Suprapubic skin (tissue), 4 donors: ENCODE measurements around the gene POLE. TPM values are rescaled to one million over a fixed set of nuclear protein-coding genes. Genes with fewer than 3 reads are reported as not detected.

Source experiments
- DNase-seq, 2 donors: peaks; one replicate each; pipeline ENCODE4 v3.0.0-alpha.2; 2019; ENCODE audit warnings: low spot score in 2 of 2
- H3K27ac ChIP-seq: fragments of 200-600 bp; sonication (generic); one replicate; pipeline ENCODE4 v1.5.1; 2019
- H3K27me3 ChIP-seq: fragments of 200-600 bp; sonication (generic); one replicate; pipeline ENCODE4 v1.5.1; 2019
- H3K36me3 ChIP-seq: fragments of 200-600 bp; sonication (generic); one replicate; pipeline ENCODE4 v1.5.1; 2019
- H3K4me1 ChIP-seq: fragments of 200-600 bp; sonication (generic); one replicate; pipeline ENCODE4 v1.5.1; 2019
- H3K4me3 ChIP-seq: fragments of 200-600 bp; sonication (generic); one replicate; pipeline ENCODE4 v1.5.1; 2019; ENCODE audit warnings: mild to moderate bottlenecking
- H3K9me3 ChIP-seq: fragments of 200-600 bp; sonication (generic); one replicate; pipeline ENCODE4 v1.5.1; 2019
- CTCF ChIP-seq, 2 donors: fragments of 200-600 bp in 1 of 2; fragments of 450-650 bp in 1 of 2; sonication (generic) in 1 of 2; IDR thresholded peaks; one replicate each; pipeline ENCODE4 v1.5.1; 2016 to 2019; ENCODE audit warnings: antibody characterized with exemption in 2 of 2, mild to moderate bottlenecking in 1 of 2, moderate library complexity in 1 of 2
- EP300 ChIP-seq: sonication (generic); formaldehyde crosslinking; IDR thresholded peaks from one replicate; pipeline ENCODE4 v1.6.1; 2017; ENCODE audit warnings: antibody characterized with exemption
- POLR2A ChIP-seq, 2 donors: fragments of 450-650 bp; IDR thresholded peaks; one replicate each; pipeline ENCODE4 v1.6.1; 2017; ENCODE audit warnings: antibody characterized with exemption in 2 of 2, mild to moderate bottlenecking in 2 of 2, moderate library complexity in 2 of 2
- POLR2AphosphoS5 ChIP-seq, 3 donors: sonication (generic); formaldehyde crosslinking; IDR thresholded peaks; one replicate each; pipeline ENCODE4 v1.6.1; 2017; ENCODE audit warnings: antibody characterized with exemption in 3 of 3
- WGBS: methylation state at CpG from one replicate; pipeline ENCODE4 v1.1.5; 2018; 5-methylcytosine and 5-hydroxymethylcytosine counted together
- total RNA-seq, 4 donors: library from RNA; depleted of rRNA; stranded (reverse); fragments of >200 nt; gene quantifications; one replicate each; pipeline ENCODE4 v1.1.0, GENCODE V29; 2016

Gene POLE
- total RNA-seq, 4 donors from 2014 or later: 34.1 to 130 (median 43.3) TPM

DNA sequence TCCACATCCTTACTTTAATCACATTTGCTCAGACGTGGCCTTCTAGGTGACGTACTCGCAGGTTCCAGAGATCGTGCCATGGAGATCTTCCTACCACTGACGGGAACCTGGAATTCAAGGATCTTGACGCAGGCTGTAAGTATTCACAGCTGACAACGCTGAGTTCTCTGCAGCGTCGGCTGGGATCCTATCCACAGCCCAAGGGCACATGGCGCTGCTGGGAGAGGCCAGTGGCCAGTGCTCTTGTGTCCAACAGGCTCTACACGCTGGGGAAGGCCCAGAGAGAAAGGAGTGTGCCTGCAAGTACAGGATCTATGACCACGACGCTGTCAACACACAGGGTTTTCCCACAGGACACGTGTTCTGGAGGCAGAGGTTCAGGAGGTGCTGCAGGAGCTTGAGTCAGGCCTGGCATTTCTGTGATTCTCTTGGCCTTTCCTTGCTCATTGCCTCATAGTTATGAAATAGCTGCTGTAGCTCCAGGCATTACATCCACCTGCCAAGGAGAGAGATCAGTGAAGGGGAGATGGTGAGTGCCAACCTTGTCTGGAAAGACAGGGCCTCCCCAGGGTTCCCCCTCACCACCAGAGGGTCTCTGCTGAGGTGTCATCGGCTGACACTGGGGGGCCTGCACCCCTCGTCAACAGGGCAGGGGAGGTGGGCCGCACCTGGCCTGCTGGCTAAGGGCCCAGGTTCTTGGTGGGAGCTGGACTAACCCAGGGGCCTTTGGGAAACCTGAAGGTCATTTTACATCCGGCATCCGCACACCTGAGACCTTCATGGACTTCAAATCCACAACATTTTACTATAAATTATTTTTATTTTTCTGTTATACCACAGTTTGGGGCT, 98.1 kb downstream of the POLE start:
- Histone ChIP-seq H3K27ac (no peak overlapping the region), H3K36me3 (peaks cover 5% of the 10 kb centered on the region), H3K4me1 (peaks cover 7% of the 10 kb centered on the region), H3K27me3 (no peaks in the 10 kb centered on the region), H3K9me3 (no peaks in the 10 kb centered on the region), H3K4me3 (no peak overlapping the region)
- no peak for DNase-seq
- WGBS: 93% methylated on average over 19 of the region's 19 CpGs
- no peak for TF ChIP-seq CTCF (IDR thresholded peaks at IDR 0.05)
- no peak for TF ChIP-seq POLR2A (IDR thresholded peaks at IDR 0.05)
- TF ChIP-seq EP300: no peak
- TF ChIP-seq POLR2AphosphoS5 (IDR thresholded peaks at IDR 0.05): no peak

DNA sequence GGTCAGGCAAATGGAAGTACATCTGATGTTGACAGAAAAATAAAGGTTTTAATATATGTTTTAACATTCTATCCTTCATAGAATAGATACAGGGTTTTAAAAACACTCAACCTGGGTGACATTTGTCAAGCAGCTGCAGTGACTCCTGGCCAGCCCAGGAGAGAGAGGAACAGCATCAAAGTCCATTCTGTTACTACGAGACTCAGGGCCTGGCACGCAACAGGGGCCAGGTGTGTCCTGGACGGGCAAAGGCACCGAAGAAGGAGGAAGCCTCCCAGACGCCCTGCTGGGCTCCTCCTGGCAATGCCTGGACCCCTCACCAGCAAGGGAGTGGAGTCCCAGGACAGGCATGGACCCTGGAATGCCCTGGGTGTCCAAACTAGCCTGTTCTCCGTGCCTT, 98.8 kb downstream of the POLE start:
- no peak overlapping the region for H3K27ac ChIP-seq
- no peak overlapping the region for H3K4me3 ChIP-seq
- WGBS: 85% methylated on average over 6 of the region's 6 CpGs
- H3K27me3 ChIP-seq: no peaks in the 10 kb centered on the region
- no peaks in the 10 kb centered on the region for H3K9me3 ChIP-seq
- no peak for TF ChIP-seq CTCF (IDR thresholded peaks at IDR 0.05)
- no peak for TF ChIP-seq POLR2AphosphoS5 (IDR thresholded peaks at IDR 0.05)
- no peak for TF ChIP-seq POLR2A (IDR thresholded peaks at IDR 0.05)
- no peak for TF ChIP-seq EP300
- H3K36me3 ChIP-seq: peaks cover 8% of the 10 kb centered on the region
- DNase-seq: no peak
- no peaks in the 10 kb centered on the region for H3K4me1 ChIP-seq

GRCh38 chr12:132587781-132588180, 99.4 kb downstream of the POLE start:
- no peak for TF ChIP-seq EP300
- TF ChIP-seq CTCF (IDR thresholded peaks at IDR 0.05): no peak
- TF ChIP-seq POLR2A (IDR thresholded peaks at IDR 0.05): no peak
- no peak for TF ChIP-seq POLR2AphosphoS5 (IDR thresholded peaks at IDR 0.05)
- Histone ChIP-seq H3K27me3 (no peaks in the 10 kb centered on the region), H3K4me1 (no peaks in the 10 kb centered on the region), H3K36me3 (peaks cover 11% of the 10 kb centered on the region), H3K27ac (no peak overlapping the region), H3K4me3 (no peak overlapping the region), H3K9me3 (no peaks in the 10 kb centered on the region)
- WGBS: 93% methylated on average over 2 of the region's 3 CpGs
- DNase-seq: no peak

- Histone ChIP-seq H3K27me3 (no peaks in the 10 kb centered on the region), H3K4me3 (no peak overlapping the region), H3K36me3 (peaks cover 20% of the 10 kb centered on the region), H3K9me3 (no peaks in the 10 kb centered on the region), H3K27ac (no peak overlapping the region), H3K4me1 (no peaks in the 10 kb centered on the region)
- WGBS: 84% methylated on average over 18 of the region's 18 CpGs
- TF ChIP-seq EP300 (no peak), CTCF (IDR thresholded peaks at IDR 0.05) (no peak), POLR2A (IDR thresholded peaks at IDR 0.05) (no peak), POLR2AphosphoS5 (IDR thresholded peaks at IDR 0.05) (no peak)
- DNase-seq: no peak
These were observed 100.2 kb downstream of the POLE start for GRCh38 chr12:132586929-132587328.

DNA sequence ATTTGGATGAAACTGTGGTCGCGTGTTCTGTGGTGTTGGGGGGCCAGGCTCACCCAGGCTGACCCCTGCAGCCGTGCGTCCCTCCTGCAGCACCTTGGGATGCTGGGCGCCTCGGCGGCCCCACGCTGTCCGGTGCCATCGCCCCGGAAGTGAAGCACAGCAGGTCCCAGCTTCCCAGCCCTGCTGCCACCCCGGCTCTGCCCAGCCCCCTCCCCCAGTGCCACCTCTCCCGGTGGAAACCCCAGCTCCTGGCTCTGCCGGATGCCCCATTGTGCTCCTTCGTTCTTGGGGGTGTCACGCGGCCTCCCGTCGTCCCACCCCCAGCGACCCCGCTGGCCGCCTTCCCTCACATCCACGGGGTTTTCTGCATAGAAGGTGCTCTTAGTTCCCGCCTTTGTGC, 102.0 kb downstream of the POLE start:
- Histone ChIP-seq H3K4me3 (no peak overlapping the region), H3K27ac (no peak overlapping the region), H3K9me3 (no peaks in the 10 kb centered on the region), H3K27me3 (no peaks in the 10 kb centered on the region), H3K36me3 (peaks cover 29% of the 10 kb centered on the region), H3K4me1 (no peaks in the 10 kb centered on the region)
- TF ChIP-seq POLR2A (IDR thresholded peaks at IDR 0.05): no peak
- TF ChIP-seq POLR2AphosphoS5 (IDR thresholded peaks at IDR 0.05): no peak
- no peak for TF ChIP-seq EP300
- no peak for TF ChIP-seq CTCF (IDR thresholded peaks at IDR 0.05)
- 82% methylated on average over 21 of the region's 24 CpGs for WGBS
- no peak for DNase-seq
